Lower leg skin (tissue), 4 donors: ENCODE measurements around the gene GSG1L. TPM values are rescaled to one million over a fixed set of nuclear protein-coding genes. Genes with fewer than 3 reads are reported as not detected.

ENCODE experiments used
- DNase-seq, 2 donors: peaks; one replicate each; pipeline ENCODE4 v3.0.0-alpha.2; 2019; ENCODE audit warnings: low spot score in 2 of 2
- H3K4me3 ChIP-seq: fragments of 200-600 bp; sonication (generic); 2 replicates; pipeline ENCODE4 v1.5.1; 2017; ENCODE audit warnings: mild to moderate bottlenecking, low read depth; ENCODE audit not compliant: poor library complexity, severe bottlenecking
- POLR2A ChIP-seq, 2 donors: fragments of 450-650 bp; IDR thresholded peaks; one replicate each; pipeline ENCODE4 v1.6.1; 2016 to 2017; ENCODE audit warnings: antibody characterized with exemption in 2 of 2, mild to moderate bottlenecking in 1 of 2, moderate library complexity in 1 of 2
- WGBS, 2 donors: methylation state at CpG; one replicate each; pipeline ENCODE4 v1.1.5; 2018; 5-methylcytosine and 5-hydroxymethylcytosine counted together
- intact Hi-C: fragments of 100-400 bp; cut with DNase I; formaldehyde crosslinking; loops from one replicate; pipeline ENCODE4 v1.15.0; 2023; ENCODE audit warnings: low total_unique reads
- total RNA-seq, 4 donors: library from RNA; depleted of rRNA; stranded (reverse); fragments of >200 nt; gene quantifications; one replicate each; pipeline ENCODE4 v1.1.0, GENCODE V29; 2016
- TF ChIP-seq, protein P1 (sequence below), 3 donors: fragments of 450-650 bp; IDR thresholded peaks; one replicate each; pipeline ENCODE4 v1.5.1; 2016; ENCODE audit warnings: antibody characterized with exemption in 3 of 3, mild to moderate bottlenecking in 3 of 3, moderate library complexity in 2 of 3

The GSG1L gene
- total RNA-seq, 4 donors from 2014 or later: 0.49 to 1.1 (median 0.59) TPM; not detected in 1

- no peak overlapping the region for H3K4me3 ChIP-seq
- intact Hi-C loops: no loop called here
- DNase-seq: no peak
- WGBS, 2 donors: 82 to 85% methylated on average over 13 of the region's 13 CpGs
- TF ChIP-seq, protein P1, sequence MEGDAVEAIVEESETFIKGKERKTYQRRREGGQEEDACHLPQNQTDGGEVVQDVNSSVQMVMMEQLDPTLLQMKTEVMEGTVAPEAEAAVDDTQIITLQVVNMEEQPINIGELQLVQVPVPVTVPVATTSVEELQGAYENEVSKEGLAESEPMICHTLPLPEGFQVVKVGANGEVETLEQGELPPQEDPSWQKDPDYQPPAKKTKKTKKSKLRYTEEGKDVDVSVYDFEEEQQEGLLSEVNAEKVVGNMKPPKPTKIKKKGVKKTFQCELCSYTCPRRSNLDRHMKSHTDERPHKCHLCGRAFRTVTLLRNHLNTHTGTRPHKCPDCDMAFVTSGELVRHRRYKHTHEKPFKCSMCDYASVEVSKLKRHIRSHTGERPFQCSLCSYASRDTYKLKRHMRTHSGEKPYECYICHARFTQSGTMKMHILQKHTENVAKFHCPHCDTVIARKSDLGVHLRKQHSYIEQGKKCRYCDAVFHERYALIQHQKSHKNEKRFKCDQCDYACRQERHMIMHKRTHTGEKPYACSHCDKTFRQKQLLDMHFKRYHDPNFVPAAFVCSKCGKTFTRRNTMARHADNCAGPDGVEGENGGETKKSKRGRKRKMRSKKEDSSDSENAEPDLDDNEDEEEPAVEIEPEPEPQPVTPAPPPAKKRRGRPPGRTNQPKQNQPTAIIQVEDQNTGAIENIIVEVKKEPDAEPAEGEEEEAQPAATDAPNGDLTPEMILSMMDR (IDR thresholded peaks at IDR 0.05): no peak
- no peak for TF ChIP-seq POLR2A (IDR thresholded peaks at IDR 0.05)
These were observed 136.1 kb downstream of the GSG1L start for GRCh38 chr16:27927266-27927901.

- no peak overlapping the region for H3K4me3 ChIP-seq
- no peak for TF ChIP-seq POLR2A (IDR thresholded peaks at IDR 0.05)
- TF ChIP-seq, protein P1 (IDR thresholded peaks at IDR 0.05): no peak
- intact Hi-C loops: no loop called here
- DNase-seq: no peak
- 42 to 54% methylated on average over 9 of the region's 9 CpGs for WGBS, 2 donors
These were observed 137.9 kb downstream of the GSG1L start for GRCh38 chr16:27925612-27926011.

DNA sequence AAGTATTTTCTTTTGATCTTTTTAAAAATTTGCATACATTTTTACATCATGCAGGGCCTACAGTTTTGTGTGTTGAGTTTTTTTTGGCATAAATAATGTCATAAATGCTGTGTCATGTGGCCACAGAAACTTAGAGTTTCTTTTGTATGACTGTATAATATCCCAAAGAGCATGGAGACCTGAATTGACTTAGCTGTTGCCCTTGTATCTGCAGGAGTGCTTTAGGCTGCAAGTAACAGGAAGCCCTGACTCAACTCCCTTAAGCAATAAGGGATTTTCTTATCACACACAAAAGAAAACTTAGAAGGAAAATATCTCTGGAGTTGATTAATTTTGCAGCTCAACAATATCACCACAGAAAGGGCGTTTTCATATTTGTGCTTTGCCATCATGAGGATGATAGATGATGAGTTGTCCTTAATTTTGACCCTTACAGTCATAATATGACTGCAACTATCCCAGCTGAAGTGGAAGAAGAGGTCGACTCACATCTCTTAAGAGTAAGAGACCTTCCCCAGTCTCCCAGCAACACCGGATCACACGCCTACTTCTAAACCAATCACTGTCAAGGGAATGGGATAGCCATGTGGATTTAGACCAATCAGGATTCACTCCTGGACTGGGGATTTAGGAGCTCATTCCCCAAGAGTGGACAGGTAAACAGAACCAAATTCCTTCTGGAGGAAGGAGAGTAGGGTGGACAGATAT lies 138.9 kb downstream of the GSG1L start:
- WGBS, 2 donors: 64 to 72% methylated on average over 4 of the region's 4 CpGs
- DNase-seq: no peak
- intact Hi-C loops: no loop called here
- TF ChIP-seq, protein P1 (IDR thresholded peaks at IDR 0.05): no peak
- no peak for TF ChIP-seq POLR2A (IDR thresholded peaks at IDR 0.05)
- no peak overlapping the region for H3K4me3 ChIP-seq

GRCh38 chr16:27923751-27924150 lies 139.8 kb downstream of the GSG1L start:
- intact Hi-C loops: no loop called here
- no peak overlapping the region for H3K4me3 ChIP-seq
- 78 to 95% methylated on average over 1 of the region's 1 CpG for WGBS, 2 donors
- DNase-seq: no peak
- TF ChIP-seq, protein P1 (IDR thresholded peaks at IDR 0.05): no peak
- TF ChIP-seq POLR2A (IDR thresholded peaks at IDR 0.05): no peak

DNA sequence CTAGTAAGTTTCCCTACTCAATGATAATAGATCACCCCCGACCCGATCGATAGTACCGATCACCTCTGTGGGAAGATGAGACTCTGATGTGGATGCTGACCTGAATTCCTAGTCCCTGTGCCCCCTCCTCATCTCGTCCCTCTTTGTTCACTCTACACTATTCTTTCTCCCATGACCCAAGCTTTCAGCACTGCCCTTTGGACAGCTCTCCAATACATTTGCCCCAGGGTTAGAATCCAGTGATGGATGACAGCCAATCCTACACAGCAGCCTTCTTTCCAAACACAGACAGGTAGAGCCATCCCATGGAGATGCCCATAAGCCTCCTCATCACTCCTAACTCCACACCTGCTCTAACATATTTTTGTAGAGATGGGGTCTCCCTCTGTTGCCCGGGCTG lies 141.1 kb downstream of the GSG1L start:
- WGBS, 2 donors: 62 to 64% methylated on average over 6 of the region's 6 CpGs
- H3K4me3 ChIP-seq: no peak overlapping the region
- TF ChIP-seq POLR2A (IDR thresholded peaks at IDR 0.05): no peak
- TF ChIP-seq, protein P1 (IDR thresholded peaks at IDR 0.05): no peak
- intact Hi-C loops: no loop called here
- DNase-seq: no peak
